ENCODE data around the gene ATXN1. TPM values are rescaled to one million over a fixed set of nuclear protein-coding genes. Genes with fewer than 3 reads are reported as not detected.
A peak's percentile ranks its signal among the peaks of the same experiment; 100 is the strongest.

ATXN1 gene
- polyA plus RNA-seq, 1 of the 3 experiments (the other 2 are of a cell fraction): 7.9 TPM

- POLR2A ChIA-PET: no interaction called here
- Histone ChIP-seq H3K9ac (peak overlapping the region; percentile 62), H3K4me3 (ENCODE audit: low read depth in 2 of 2, low read length in 1 of 2) (peak overlapping the region in 1 of 2 experiments; percentile 23; a peak in 1 of 4 replicates)
- TF ChIP-seq, protein P1, sequence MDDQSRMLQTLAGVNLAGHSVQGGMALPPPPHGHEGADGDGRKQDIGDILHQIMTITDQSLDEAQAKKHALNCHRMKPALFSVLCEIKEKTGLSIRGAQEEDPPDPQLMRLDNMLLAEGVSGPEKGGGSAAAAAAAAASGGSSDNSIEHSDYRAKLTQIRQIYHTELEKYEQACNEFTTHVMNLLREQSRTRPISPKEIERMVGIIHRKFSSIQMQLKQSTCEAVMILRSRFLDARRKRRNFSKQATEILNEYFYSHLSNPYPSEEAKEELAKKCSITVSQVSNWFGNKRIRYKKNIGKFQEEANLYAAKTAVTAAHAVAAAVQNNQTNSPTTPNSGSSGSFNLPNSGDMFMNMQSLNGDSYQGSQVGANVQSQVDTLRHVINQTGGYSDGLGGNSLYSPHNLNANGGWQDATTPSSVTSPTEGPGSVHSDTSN (IDR thresholded peaks at IDR 0.05): peak; percentile 97
- TF ChIP-seq, protein P2, sequence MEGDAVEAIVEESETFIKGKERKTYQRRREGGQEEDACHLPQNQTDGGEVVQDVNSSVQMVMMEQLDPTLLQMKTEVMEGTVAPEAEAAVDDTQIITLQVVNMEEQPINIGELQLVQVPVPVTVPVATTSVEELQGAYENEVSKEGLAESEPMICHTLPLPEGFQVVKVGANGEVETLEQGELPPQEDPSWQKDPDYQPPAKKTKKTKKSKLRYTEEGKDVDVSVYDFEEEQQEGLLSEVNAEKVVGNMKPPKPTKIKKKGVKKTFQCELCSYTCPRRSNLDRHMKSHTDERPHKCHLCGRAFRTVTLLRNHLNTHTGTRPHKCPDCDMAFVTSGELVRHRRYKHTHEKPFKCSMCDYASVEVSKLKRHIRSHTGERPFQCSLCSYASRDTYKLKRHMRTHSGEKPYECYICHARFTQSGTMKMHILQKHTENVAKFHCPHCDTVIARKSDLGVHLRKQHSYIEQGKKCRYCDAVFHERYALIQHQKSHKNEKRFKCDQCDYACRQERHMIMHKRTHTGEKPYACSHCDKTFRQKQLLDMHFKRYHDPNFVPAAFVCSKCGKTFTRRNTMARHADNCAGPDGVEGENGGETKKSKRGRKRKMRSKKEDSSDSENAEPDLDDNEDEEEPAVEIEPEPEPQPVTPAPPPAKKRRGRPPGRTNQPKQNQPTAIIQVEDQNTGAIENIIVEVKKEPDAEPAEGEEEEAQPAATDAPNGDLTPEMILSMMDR (IDR thresholded peaks at IDR 0.05): peak; percentile 29
- TF ChIP-seq RAD21 (IDR thresholded peaks at IDR 0.05; ENCODE audit: low read length): no peak
- peak; percentile 74; the same call in 1 of the 2 replicates for TF ChIP-seq SIN3A (IDR thresholded peaks at IDR 0.05; ENCODE audit: borderline replicate concordance, low read depth, low read length)
- no peak for TF ChIP-seq NRF1 (IDR thresholded peaks at IDR 0.05; ENCODE audit: low read depth, low read length)
- TF ChIP-seq MAX (IDR thresholded peaks at IDR 0.05; ENCODE audit: low read depth): peak; percentile 72
- peak; percentile 99 for TF ChIP-seq JUND (IDR thresholded peaks at IDR 0.05)
- TF ChIP-seq EP300 (IDR thresholded peaks at IDR 0.05; ENCODE audit: borderline replicate concordance in 1 of 2, low read depth in 1 of 2, low read length in 1 of 2): peak; percentile 80 to 100
- TF ChIP-seq RCOR1 (IDR thresholded peaks at IDR 0.05; ENCODE audit: low read length): no peak
- TF ChIP-seq TEAD4 (IDR thresholded peaks at IDR 0.05; ENCODE audit: borderline replicate concordance, insufficient read depth): peak; percentile 100
- no peak for TF ChIP-seq TAF1 (IDR thresholded peaks at IDR 0.05; ENCODE audit: borderline replicate concordance, low read depth, low read length)
- peak; percentile 99 for TF ChIP-seq NFIC (IDR thresholded peaks at IDR 0.05; ENCODE audit: borderline replicate concordance)
- TF ChIP-seq POLR2AphosphoS5 (IDR thresholded peaks at IDR 0.05; ENCODE audit: low read depth, low read length): peak; percentile 93
- peak; percentile 96; the same call in 1 of the 2 replicates for TF ChIP-seq FOXM1 (IDR thresholded peaks at IDR 0.05; ENCODE audit: low read depth)
- TF ChIP-seq, protein P3, sequence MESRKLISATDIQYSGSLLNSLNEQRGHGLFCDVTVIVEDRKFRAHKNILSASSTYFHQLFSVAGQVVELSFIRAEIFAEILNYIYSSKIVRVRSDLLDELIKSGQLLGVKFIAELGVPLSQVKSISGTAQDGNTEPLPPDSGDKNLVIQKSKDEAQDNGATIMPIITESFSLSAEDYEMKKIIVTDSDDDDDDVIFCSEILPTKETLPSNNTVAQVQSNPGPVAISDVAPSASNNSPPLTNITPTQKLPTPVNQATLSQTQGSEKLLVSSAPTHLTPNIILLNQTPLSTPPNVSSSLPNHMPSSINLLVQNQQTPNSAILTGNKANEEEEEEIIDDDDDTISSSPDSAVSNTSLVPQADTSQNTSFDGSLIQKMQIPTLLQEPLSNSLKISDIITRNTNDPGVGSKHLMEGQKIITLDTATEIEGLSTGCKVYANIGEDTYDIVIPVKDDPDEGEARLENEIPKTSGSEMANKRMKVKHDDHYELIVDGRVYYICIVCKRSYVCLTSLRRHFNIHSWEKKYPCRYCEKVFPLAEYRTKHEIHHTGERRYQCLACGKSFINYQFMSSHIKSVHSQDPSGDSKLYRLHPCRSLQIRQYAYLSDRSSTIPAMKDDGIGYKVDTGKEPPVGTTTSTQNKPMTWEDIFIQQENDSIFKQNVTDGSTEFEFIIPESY (IDR thresholded peaks at IDR 0.05; ENCODE audit: borderline replicate concordance, low read depth): peak; percentile 91
- TF ChIP-seq USF1 (IDR thresholded peaks at IDR 0.05; ENCODE audit: borderline replicate concordance, low read depth): peak; percentile 30; the same call in 1 of the 2 replicates
- TF ChIP-seq, protein P4, sequence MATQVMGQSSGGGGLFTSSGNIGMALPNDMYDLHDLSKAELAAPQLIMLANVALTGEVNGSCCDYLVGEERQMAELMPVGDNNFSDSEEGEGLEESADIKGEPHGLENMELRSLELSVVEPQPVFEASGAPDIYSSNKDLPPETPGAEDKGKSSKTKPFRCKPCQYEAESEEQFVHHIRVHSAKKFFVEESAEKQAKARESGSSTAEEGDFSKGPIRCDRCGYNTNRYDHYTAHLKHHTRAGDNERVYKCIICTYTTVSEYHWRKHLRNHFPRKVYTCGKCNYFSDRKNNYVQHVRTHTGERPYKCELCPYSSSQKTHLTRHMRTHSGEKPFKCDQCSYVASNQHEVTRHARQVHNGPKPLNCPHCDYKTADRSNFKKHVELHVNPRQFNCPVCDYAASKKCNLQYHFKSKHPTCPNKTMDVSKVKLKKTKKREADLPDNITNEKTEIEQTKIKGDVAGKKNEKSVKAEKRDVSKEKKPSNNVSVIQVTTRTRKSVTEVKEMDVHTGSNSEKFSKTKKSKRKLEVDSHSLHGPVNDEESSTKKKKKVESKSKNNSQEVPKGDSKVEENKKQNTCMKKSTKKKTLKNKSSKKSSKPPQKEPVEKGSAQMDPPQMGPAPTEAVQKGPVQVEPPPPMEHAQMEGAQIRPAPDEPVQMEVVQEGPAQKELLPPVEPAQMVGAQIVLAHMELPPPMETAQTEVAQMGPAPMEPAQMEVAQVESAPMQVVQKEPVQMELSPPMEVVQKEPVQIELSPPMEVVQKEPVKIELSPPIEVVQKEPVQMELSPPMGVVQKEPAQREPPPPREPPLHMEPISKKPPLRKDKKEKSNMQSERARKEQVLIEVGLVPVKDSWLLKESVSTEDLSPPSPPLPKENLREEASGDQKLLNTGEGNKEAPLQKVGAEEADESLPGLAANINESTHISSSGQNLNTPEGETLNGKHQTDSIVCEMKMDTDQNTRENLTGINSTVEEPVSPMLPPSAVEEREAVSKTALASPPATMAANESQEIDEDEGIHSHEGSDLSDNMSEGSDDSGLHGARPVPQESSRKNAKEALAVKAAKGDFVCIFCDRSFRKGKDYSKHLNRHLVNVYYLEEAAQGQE (IDR thresholded peaks at IDR 0.05; ENCODE audit: low read depth, low read length): peak; percentile 73
- no peak; the same call in 1 of the 2 replicates for TF ChIP-seq GABPA (IDR thresholded peaks at IDR 0.05; ENCODE audit: low read depth)
- no peak for TF ChIP-seq GATA2 (CRISPR knock-in tag; IDR thresholded peaks at IDR 0.05)
- peak; percentile 99 for TF ChIP-seq TCF12 (IDR thresholded peaks at IDR 0.05)
- no peak for TF ChIP-seq SMC3 (IDR thresholded peaks at IDR 0.05; ENCODE audit: low read depth, low read length)
- peak; percentile 89 for TF ChIP-seq MEF2A (IDR thresholded peaks at IDR 0.05; ENCODE audit: borderline replicate concordance, low read depth)
- TF ChIP-seq EZH2phosphoT487 (IDR thresholded peaks at IDR 0.05; ENCODE audit: borderline replicate concordance, low read depth): no peak
Measured at GRCh38 chr6:16769131-16769985, 8.1 kb upstream of the ATXN1 start.

More at GRCh38 chr6:16769131-16769985, 8.1 kb upstream of the ATXN1 start:
- WGBS (ENCODE audit: low lambda C conversion rate): 10% methylated on average over 8 of the region's 8 CpGs
- H2AFZ ChIP-seq (ENCODE audit: low read depth): no peak overlapping the region
- CTCF ChIA-PET: interaction anchor here (1.8 to 2.4 kb wide), 4 partner anchors 15 to 437 kb away, joined by 6 to 11 read pairs (median 8); no protein-coding TSS in a partner anchor
- peaks cover 0 to 47% of the 10 kb centered on the region in 2 experiments for H3K4me1 ChIP-seq (ENCODE audit: control insufficient read depth in 1 of 2, insufficient read depth in 2 of 2, low read depth in 1 of 2, low read length in 1 of 2)
- peaks cover 58% of the 10 kb centered on the region for H3F3A ChIP-seq (replicated peaks; ENCODE audit: insufficient read depth)
- H3K9me2 ChIP-seq: no peaks in the 10 kb centered on the region
- H3K27ac ChIP-seq (ENCODE audit: low read depth in 2 of 2, low read length in 1 of 2): peak overlapping the region; percentile 90 to 92; a peak in 3 of 4 replicates
- H4K20me1 ChIP-seq (ENCODE audit: insufficient read depth): no peaks in the 10 kb centered on the region
- DNase-seq: no peak
- no peaks in the 10 kb centered on the region for H3K9me3 ChIP-seq
- H3K4me2 ChIP-seq: peak overlapping the region; percentile 48
- no peaks in the 10 kb centered on the region for H3K27me3 ChIP-seq (ENCODE audit: insufficient read depth)
- no peaks in the 10 kb centered on the region for H3K36me3 ChIP-seq (replicated peaks in 1 of 2; ENCODE audit: control insufficient read depth in 1 of 2, insufficient read depth in 2 of 2, low read length in 1 of 2)
- H3K79me2 ChIP-seq (ENCODE audit: insufficient read depth): peaks cover 15% of the 10 kb centered on the region; the same call in 1 of the 2 replicates

All from SK-N-SH (cell line).